NCI-H526 treated with DMSO at 0.1 percent for 48 hours (cell line): ENCODE measurements around the gene PAXX.

Source experiments
- DNase-seq: peaks from one replicate; lab custom pipeline; 2025; lab: John Stamatoyannopoulos, UW

PAXX gene

GRCh38 chr9:137006116-137007003 lies 14.1 kb downstream of the PAXX start:
- no peak for DNase-seq

GRCh38 chr9:137007108-137007815 lies 15.0 kb downstream of the PAXX start:
- DNase-seq: no peak

- DNase-seq: no peak
Observed at GRCh38 chr9:137007816-137008270, 15.6 kb downstream of the PAXX start.

GRCh38 chr9:137008312-137008711 lies 16.1 kb downstream of the PAXX start:
- no peak for DNase-seq

GRCh38 chr9:137009217-137009616 lies 17.0 kb downstream of the PAXX start:
- no peak for DNase-seq

GRCh38 chr9:137009938-137010732 lies 17.9 kb downstream of the PAXX start:
- no peak for DNase-seq

GRCh38 chr9:137011156-137011555 lies 18.9 kb downstream of the PAXX start:
- DNase-seq: no peak

- no peak for DNase-seq
Observed at GRCh38 chr9:137011907-137012675, 19.9 kb downstream of the PAXX start.

GRCh38 chr9:137012694-137013570 lies 20.7 kb downstream of the PAXX start:
- DNase-seq: no peak

GRCh38 chr9:137013571-137013940 lies 21.3 kb downstream of the PAXX start:
- no peak for DNase-seq

GRCh38 chr9:137014166-137014565 lies 21.9 kb downstream of the PAXX start:
- no peak for DNase-seq

GRCh38 chr9:137014776-137015539 lies 22.7 kb downstream of the PAXX start:
- no peak for DNase-seq

- DNase-seq: no peak
Observed at GRCh38 chr9:137015540-137015930, 23.3 kb downstream of the PAXX start.

GRCh38 chr9:137015976-137016375 lies 23.8 kb downstream of the PAXX start:
- no peak for DNase-seq

GRCh38 chr9:137016436-137016835 lies 24.2 kb downstream of the PAXX start:
- no peak for DNase-seq

- DNase-seq: no peak
Observed at GRCh38 chr9:137017071-137017470, 24.8 kb downstream of the PAXX start.

GRCh38 chr9:137017791-137018497 lies 25.7 kb downstream of the PAXX start:
- DNase-seq: no peak

- DNase-seq: no peak
Observed at GRCh38 chr9:137018761-137019559, 26.7 kb downstream of the PAXX start.
